ENCODE data around the gene PPDPF. TPM values are rescaled to one million over a fixed set of nuclear protein-coding genes. Genes with fewer than 3 reads are reported as not detected.
A peak's percentile ranks its signal among the peaks of the same experiment; 100 is the strongest.
"Not testable (repeated sequence)": the region's sequence is repeated elsewhere in the genome, so short reads cannot be mapped to it uniquely, and the experiment has no call there.

The PPDPF gene
- polyA plus RNA-seq, result 198 TPM

GRCh38 chr20:63520504-63520933, at the start of gene PPDPF:
PPDPF (plus strand) TSS chr20:63520765; CDS start chr20:63521309, 544 bp downstream.
- peak within 1 kb of the TSS in 2 of 3 donors; percentile 78 to 90 for H3K27ac Mint-ChIP-seq
- peaks cover 0 to 6% (median 0%) of the 10 kb centered on the region in 3 donors for H3K9me3 Mint-ChIP-seq
- peaks cover 4 to 11% (median 5%) of the 10 kb centered on the region in 3 donors for H3K4me1 Mint-ChIP-seq
- peaks cover 4% of the 10 kb centered on the region for H3K27me3 Mint-ChIP-seq
- peak within 1 kb of the TSS; percentile 81 to 93 (median 92) for H3K4me3 Mint-ChIP-seq
- H3K36me3 Mint-ChIP-seq, result peaks cover 2% of the 10 kb centered on the region

GRCh38 chr20:63471002-63471716, 49.4 kb upstream of the PPDPF start:
- Mint-ChIP-seq H3K9me3 (no peaks in the 10 kb centered on the region), H3K27me3 (peaks cover 26% of the 10 kb centered on the region), H3K4me1 (peaks cover 0 to 5% (median 4%) of the 10 kb centered on the region in 3 donors), H3K36me3 (no peaks in the 10 kb centered on the region), H3K27ac (no peak overlapping the region), H3K4me3 (peak overlapping the region in 1 of 4 donors; percentile 9)

- Mint-ChIP-seq H3K27me3 (peaks cover 29% of the 10 kb centered on the region), H3K27ac (no peak overlapping the region), H3K4me3 (no peak overlapping the region), H3K9me3 (no peaks in the 10 kb centered on the region), H3K36me3 (no peaks in the 10 kb centered on the region), H3K4me1 (peaks cover 0 to 5% (median 4%) of the 10 kb centered on the region in 3 donors)
These were observed 48.9 kb upstream of the PPDPF start for GRCh38 chr20:63471717-63471980.

GRCh38 chr20:63471981-63472831, 48.4 kb upstream of the PPDPF start, which contains the start of gene KCNQ2:
KCNQ2 (minus strand) TSS chr20:63472655; CDS start chr20:63472463, 192 bp downstream.
- Mint-ChIP-seq H3K9me3 (no peaks in the 10 kb centered on the region), H3K27ac (no peak within 1 kb of the TSS), H3K4me1 (peaks cover 0 to 5% (median 4%) of the 10 kb centered on the region in 3 donors), H3K4me3 (peak within 1 kb of the TSS in 1 of 4 donors; percentile 41), H3K27me3 (peaks cover 35% of the 10 kb centered on the region), H3K36me3 (no peaks in the 10 kb centered on the region)

- no peaks in the 10 kb centered on the region for H3K9me3 Mint-ChIP-seq
- no peak overlapping the region for H3K27ac Mint-ChIP-seq
- H3K27me3 Mint-ChIP-seq, result peaks cover 40% of the 10 kb centered on the region
- peak overlapping the region in 1 of 4 donors; percentile 41 for H3K4me3 Mint-ChIP-seq
- no peaks in the 10 kb centered on the region for H3K36me3 Mint-ChIP-seq
- peaks cover 0 to 5% (median 4%) of the 10 kb centered on the region in 3 donors for H3K4me1 Mint-ChIP-seq
These were observed 47.6 kb upstream of the PPDPF start for GRCh38 chr20:63472862-63473390.

GRCh38 chr20:63473555-63474449, 46.8 kb upstream of the PPDPF start:
- Mint-ChIP-seq H3K4me1 (peaks cover 0 to 5% (median 5%) of the 10 kb centered on the region in 3 donors), H3K9me3 (no peaks in the 10 kb centered on the region), H3K4me3 (peak overlapping the region in 2 of 4 donors; percentile 18 to 69), H3K36me3 (no peaks in the 10 kb centered on the region), H3K27ac (no peak overlapping the region), H3K27me3 (peaks cover 42% of the 10 kb centered on the region)

- H3K27ac Mint-ChIP-seq, result no peak overlapping the region
- H3K4me3 Mint-ChIP-seq, result no peak overlapping the region
- H3K27me3 Mint-ChIP-seq, result peaks cover 45% of the 10 kb centered on the region
- no peaks in the 10 kb centered on the region for H3K36me3 Mint-ChIP-seq
- no peaks in the 10 kb centered on the region for H3K9me3 Mint-ChIP-seq
- peaks cover 0 to 5% (median 5%) of the 10 kb centered on the region in 3 donors for H3K4me1 Mint-ChIP-seq
These were observed 45.4 kb upstream of the PPDPF start for GRCh38 chr20:63475209-63475608.

- no peak overlapping the region for H3K4me3 Mint-ChIP-seq
- H3K4me1 Mint-ChIP-seq, result peaks cover 0 to 5% (median 5%) of the 10 kb centered on the region in 3 donors
- no peaks in the 10 kb centered on the region for H3K9me3 Mint-ChIP-seq
- peaks cover 46% of the 10 kb centered on the region for H3K27me3 Mint-ChIP-seq
- H3K27ac Mint-ChIP-seq, result peak overlapping the region in 1 of 3 donors; percentile 35
- no peaks in the 10 kb centered on the region for H3K36me3 Mint-ChIP-seq
These were observed 43.4 kb upstream of the PPDPF start for GRCh38 chr20:63477061-63477616.

GRCh38 chr20:63477944-63478343, 42.6 kb upstream of the PPDPF start:
- Mint-ChIP-seq H3K4me3 (no peak overlapping the region), H3K36me3 (no peaks in the 10 kb centered on the region), H3K27ac (no peak overlapping the region), H3K27me3 (peaks cover 48% of the 10 kb centered on the region), H3K9me3 (no peaks in the 10 kb centered on the region), H3K4me1 (peaks cover 0 to 7% (median 5%) of the 10 kb centered on the region in 3 donors)

GRCh38 chr20:63478346-63479302, 41.9 kb upstream of the PPDPF start:
- Mint-ChIP-seq H3K4me3 (no peak overlapping the region), H3K27ac (no peak overlapping the region), H3K27me3 (peaks cover 48% of the 10 kb centered on the region), H3K36me3 (no peaks in the 10 kb centered on the region), H3K4me1 (peaks cover 0 to 7% (median 5%) of the 10 kb centered on the region in 3 donors), H3K9me3 (no peaks in the 10 kb centered on the region)

- not testable (repeated sequence) for H3K4me1 Mint-ChIP-seq, H3K4me3 Mint-ChIP-seq, H3K27ac Mint-ChIP-seq, H3K9me3 Mint-ChIP-seq, H3K36me3 Mint-ChIP-seq
- peaks cover 40% of the 10 kb centered on the region for H3K27me3 Mint-ChIP-seq
These were observed 40.7 kb upstream of the PPDPF start for GRCh38 chr20:63479695-63480419.

GRCh38 chr20:63481503-63481902, 39.1 kb upstream of the PPDPF start:
- no peaks in the 10 kb centered on the region for H3K9me3 Mint-ChIP-seq
- peaks cover 35% of the 10 kb centered on the region for H3K27me3 Mint-ChIP-seq
- H3K4me3 Mint-ChIP-seq, result no peak overlapping the region
- H3K4me1 Mint-ChIP-seq, result peaks cover 0 to 2% (median 2%) of the 10 kb centered on the region in 3 donors
- no peaks in the 10 kb centered on the region for H3K36me3 Mint-ChIP-seq
- no peak overlapping the region for H3K27ac Mint-ChIP-seq

Data from IgD-negative memory B cell (primary cell).